ENCODE results near the gene RASAL2. TPM values are rescaled to one million over a fixed set of nuclear protein-coding genes. Genes with fewer than 3 reads are reported as not detected.

Gene RASAL2
- total and polyA plus RNA-seq, 9 of the 15 experiments (the other 6 are each of a cell fraction or from before 2014, with no cell fraction given), result 0.13 to 1.0 (median 0.62) TPM

DNA sequence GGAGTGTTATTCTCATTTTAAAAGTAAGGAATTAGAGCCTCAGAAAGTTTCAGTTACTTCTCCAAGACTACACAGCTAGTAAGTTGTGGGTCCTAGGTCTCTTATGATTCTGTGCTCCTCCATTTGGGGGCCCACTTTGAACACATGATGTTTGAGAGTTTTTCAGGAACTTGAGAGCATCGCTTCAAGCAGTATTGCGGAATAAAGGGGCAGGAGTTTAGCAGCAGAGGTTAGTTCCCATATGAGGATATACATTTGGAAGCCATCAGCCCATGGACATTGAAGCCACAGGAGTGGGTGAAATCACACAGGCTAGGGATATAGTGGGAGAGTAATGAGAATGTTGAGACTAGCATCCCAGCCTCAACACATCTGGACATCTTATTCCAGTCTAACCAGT lies 143.2 kb downstream of the RASAL2 start:
- ATAC-seq, result no peak
- Histone ChIP-seq H3K9ac (ENCODE audit: insufficient read depth in 1 of 2, low read depth in 2 of 2, low read length in 2 of 2) (no peak overlapping the region), H3K27me3 (ENCODE audit: control insufficient read depth in 2 of 2, insufficient read depth in 2 of 2, low read length in 2 of 2) (no peaks in the 10 kb centered on the region), H2AFZ (ENCODE audit: low read depth, low read length) (no peak overlapping the region), H3K36me3 (ENCODE audit: control insufficient read depth, insufficient read depth, low read length) (no peaks in the 10 kb centered on the region), H3K9me3 (replicated peaks; ENCODE audit: control insufficient read depth, insufficient read depth, low read depth, low read length) (no peaks in the 10 kb centered on the region), H3K79me2 (ENCODE audit: control insufficient read depth, insufficient read depth, low read length) (no peaks in the 10 kb centered on the region), H3K27ac (ENCODE audit: extremely low read depth, low read depth, low read length) (no peak overlapping the region), H4K20me1 (replicated peaks; ENCODE audit: control insufficient read depth, insufficient read depth, low read length) (no peaks in the 10 kb centered on the region), H3K9me1 (ENCODE audit: control insufficient read depth, insufficient read depth, low read length) (no peaks in the 10 kb centered on the region), H3K4me3 (no peak overlapping the region), H3K4me1 (replicated peaks in 1 of 2; ENCODE audit: control insufficient read depth in 2 of 2, insufficient read depth in 2 of 2, low read length in 2 of 2) (no peaks in the 10 kb centered on the region), H3K4me2 (ENCODE audit: insufficient read depth, low read length) (no peak overlapping the region)
- DNase-seq (ENCODE audit: extremely low read depth in 1 of 4, low spot score in 3 of 4), result no peak
- no peak for FAIRE-seq
- WGBS (ENCODE audit: insufficient coverage, low coverage, missing lambda C conversion rate), result 0% methylated on average over 2 of the region's 2 CpGs
- POLR2A ChIA-PET, result interaction anchor here (0.6 kb wide), 1 partner anchor 1645 kb away, joined by 3 read pairs; the partner anchor contains the start of gene TOR1AIP1
- BruUV-seq (replicated peaks), result no TSS peak
- CTCF ChIA-PET (ENCODE audit: low intra/inter-chr PET ratio), result no interaction called here
- in situ Hi-C loops (cut with MboI), result no loop called here
- intact Hi-C loops (cut with micrococcal nuclease), result no loop called here
- TF ChIP-seq GATAD2B (IDR thresholded peaks at IDR 0.05; ENCODE audit: borderline replicate concordance) (no peak), ZNF197 (CRISPR knock-in tag; IDR thresholded peaks at IDR 0.05; ENCODE audit: low read depth) (no peak), SIX5 (IDR thresholded peaks at IDR 0.05; ENCODE audit: borderline replicate concordance in 1 of 2, insufficient read depth in 1 of 2, low read depth in 1 of 2, low read length in 2 of 2) (no peak), HDAC1 (IDR thresholded peaks at IDR 0.05) (no peak), ILF3 (IDR thresholded peaks at IDR 0.05; ENCODE audit: borderline replicate concordance) (no peak), FOXJ3 (CRISPR knock-in tag; IDR thresholded peaks at IDR 0.05) (no peak), ATF7 (IDR thresholded peaks at IDR 0.05) (no peak)
- TF ChIP-seq, protein P1, sequence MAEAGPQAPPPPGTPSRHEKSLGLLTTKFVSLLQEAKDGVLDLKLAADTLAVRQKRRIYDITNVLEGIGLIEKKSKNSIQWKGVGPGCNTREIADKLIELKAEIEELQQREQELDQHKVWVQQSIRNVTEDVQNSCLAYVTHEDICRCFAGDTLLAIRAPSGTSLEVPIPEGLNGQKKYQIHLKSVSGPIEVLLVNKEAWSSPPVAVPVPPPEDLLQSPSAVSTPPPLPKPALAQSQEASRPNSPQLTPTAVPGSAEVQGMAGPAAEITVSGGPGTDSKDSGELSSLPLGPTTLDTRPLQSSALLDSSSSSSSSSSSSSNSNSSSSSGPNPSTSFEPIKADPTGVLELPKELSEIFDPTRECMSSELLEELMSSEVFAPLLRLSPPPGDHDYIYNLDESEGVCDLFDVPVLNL (CRISPR knock-in tag; IDR thresholded peaks at IDR 0.05; ENCODE audit: low read depth), result no peak
- TF ChIP-seq, protein P2, sequence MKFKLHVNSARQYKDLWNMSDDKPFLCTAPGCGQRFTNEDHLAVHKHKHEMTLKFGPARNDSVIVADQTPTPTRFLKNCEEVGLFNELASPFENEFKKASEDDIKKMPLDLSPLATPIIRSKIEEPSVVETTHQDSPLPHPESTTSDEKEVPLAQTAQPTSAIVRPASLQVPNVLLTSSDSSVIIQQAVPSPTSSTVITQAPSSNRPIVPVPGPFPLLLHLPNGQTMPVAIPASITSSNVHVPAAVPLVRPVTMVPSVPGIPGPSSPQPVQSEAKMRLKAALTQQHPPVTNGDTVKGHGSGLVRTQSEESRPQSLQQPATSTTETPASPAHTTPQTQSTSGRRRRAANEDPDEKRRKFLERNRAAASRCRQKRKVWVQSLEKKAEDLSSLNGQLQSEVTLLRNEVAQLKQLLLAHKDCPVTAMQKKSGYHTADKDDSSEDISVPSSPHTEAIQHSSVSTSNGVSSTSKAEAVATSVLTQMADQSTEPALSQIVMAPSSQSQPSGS (CRISPR knock-in tag; IDR thresholded peaks at IDR 0.05), result no peak
- TF ChIP-seq, protein P3, sequence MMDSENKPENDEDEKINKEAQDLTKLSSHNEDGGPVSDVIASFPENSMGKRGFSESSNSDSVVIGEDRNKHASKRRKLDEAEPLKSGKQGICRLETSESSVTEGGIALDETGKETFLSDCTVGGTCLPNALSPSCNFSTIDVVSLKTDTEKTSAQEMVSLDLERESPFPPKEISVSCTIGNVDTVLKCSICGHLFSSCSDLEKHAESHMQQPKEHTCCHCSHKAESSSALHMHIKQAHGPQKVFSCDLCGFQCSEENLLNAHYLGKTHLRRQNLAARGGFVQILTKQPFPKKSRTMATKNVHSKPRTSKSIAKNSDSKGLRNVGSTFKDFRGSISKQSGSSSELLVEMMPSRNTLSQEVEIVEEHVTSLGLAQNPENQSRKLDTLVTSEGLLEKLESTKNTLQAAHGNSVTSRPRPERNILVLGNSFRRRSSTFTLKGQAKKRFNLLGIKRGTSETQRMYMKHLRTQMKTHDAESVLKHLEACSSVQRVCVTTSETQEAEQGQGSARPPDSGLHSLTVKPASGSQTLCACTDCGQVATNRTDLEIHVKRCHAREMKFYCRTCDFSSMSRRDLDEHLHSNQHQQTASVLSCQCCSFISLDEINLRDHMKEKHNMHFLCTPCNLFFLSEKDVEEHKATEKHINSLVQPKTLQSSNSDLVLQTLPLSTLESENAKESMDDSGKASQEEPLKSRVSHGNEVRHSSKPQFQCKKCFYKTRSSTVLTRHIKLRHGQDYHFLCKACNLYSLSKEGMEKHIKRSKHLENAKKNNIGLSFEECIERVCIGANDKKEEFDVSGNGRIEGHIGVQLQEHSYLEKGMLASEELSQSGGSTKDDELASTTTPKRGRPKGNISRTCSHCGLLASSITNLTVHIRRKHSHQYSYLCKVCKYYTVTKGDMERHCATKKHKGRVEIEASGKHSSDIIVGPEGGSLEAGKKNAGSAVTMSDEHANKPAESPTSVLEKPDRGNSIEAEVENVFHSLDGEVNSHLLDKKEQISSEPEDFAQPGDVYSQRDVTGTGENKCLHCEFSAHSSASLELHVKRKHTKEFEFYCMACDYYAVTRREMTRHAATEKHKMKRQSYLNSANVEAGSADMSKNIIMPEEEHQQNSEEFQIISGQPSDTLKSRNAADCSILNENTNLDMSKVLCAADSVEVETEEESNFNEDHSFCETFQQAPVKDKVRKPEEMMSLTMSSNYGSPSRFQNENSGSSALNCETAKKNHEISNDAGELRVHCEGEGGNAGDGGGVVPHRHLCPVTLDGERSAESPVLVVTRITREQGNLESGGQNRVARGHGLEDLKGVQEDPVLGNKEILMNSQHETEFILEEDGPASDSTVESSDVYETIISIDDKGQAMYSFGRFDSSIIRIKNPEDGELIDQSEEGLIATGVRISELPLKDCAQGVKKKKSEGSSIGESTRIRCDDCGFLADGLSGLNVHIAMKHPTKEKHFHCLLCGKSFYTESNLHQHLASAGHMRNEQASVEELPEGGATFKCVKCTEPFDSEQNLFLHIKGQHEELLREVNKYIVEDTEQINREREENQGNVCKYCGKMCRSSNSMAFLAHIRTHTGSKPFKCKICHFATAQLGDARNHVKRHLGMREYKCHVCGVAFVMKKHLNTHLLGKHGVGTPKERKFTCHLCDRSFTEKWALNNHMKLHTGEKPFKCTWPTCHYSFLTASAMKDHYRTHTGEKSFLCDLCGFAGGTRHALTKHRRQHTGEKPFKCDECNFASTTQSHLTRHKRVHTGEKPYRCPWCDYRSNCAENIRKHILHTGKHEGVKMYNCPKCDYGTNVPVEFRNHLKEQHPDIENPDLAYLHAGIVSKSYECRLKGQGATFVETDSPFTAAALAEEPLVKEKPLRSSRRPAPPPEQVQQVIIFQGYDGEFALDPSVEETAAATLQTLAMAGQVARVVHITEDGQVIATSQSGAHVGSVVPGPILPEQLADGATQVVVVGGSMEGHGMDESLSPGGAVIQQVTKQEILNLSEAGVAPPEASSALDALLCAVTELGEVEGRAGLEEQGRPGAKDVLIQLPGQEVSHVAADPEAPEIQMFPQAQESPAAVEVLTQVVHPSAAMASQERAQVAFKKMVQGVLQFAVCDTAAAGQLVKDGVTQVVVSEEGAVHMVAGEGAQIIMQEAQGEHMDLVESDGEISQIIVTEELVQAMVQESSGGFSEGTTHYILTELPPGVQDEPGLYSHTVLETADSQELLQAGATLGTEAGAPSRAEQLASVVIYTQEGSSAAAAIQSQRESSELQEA (IDR thresholded peaks at IDR 0.05; ENCODE audit: low read depth), result no peak
- TF ChIP-seq, protein P4, sequence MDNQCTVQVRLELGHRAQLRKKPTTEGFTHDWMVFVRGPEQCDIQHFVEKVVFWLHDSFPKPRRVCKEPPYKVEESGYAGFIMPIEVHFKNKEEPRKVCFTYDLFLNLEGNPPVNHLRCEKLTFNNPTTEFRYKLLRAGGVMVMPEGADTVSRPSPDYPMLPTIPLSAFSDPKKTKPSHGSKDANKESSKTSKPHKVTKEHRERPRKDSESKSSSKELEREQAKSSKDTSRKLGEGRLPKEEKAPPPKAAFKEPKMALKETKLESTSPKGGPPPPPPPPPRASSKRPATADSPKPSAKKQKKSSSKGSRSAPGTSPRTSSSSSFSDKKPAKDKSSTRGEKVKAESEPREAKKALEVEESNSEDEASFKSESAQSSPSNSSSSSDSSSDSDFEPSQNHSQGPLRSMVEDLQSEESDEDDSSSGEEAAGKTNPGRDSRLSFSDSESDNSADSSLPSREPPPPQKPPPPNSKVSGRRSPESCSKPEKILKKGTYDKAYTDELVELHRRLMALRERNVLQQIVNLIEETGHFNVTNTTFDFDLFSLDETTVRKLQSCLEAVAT (IDR thresholded peaks at IDR 0.05), result no peak

Data from K562 (cell line).